Activated T-cell treated with anti-CD3 and anti-CD28 coated beads for 48 hours (primary cell): ENCODE results near the gene STAG2.
"Not testable (repeated sequence)": the region's sequence is repeated elsewhere in the genome, so short reads cannot be mapped to it uniquely, and the experiment has no call there.

ENCODE experiments used
- DNase-seq: peaks from one replicate; pipeline ENCODE4 v3.0.0-alpha.2; 2020; ENCODE audit warnings: low read depth

The STAG2 gene

GRCh38 chrX:123961268-123962005 lies at the start of gene STAG2:
Gene STAG2 (plus strand): TSS chrX:123961706. CDS start chrX:124022628, 60,922 bp downstream.
- DNase-seq: peak; percentile 49

GRCh38 chrX:123917069-123917468 lies 44.4 kb upstream of the STAG2 start:
- DNase-seq: no peak

- DNase-seq: no peak
Observed at GRCh38 chrX:123918106-123918721, 43.3 kb upstream of the STAG2 start.

- no peak for DNase-seq
Observed at GRCh38 chrX:123920105-123920785, 41.3 kb upstream of the STAG2 start.

- DNase-seq: no peak
Observed at GRCh38 chrX:123923211-123923610, 38.3 kb upstream of the STAG2 start.

GRCh38 chrX:123924186-123924585 lies 37.3 kb upstream of the STAG2 start:
- DNase-seq: no peak

GRCh38 chrX:123927845-123928244 lies 33.7 kb upstream of the STAG2 start:
- DNase-seq: no peak

GRCh38 chrX:123932055-123932454 lies 29.5 kb upstream of the STAG2 start:
- not testable (repeated sequence) for DNase-seq

GRCh38 chrX:123943074-123943473 lies 18.4 kb upstream of the STAG2 start:
- no peak for DNase-seq

GRCh38 chrX:123943488-123943887 lies 18.0 kb upstream of the STAG2 start:
- DNase-seq: no peak

- no peak for DNase-seq
Observed at GRCh38 chrX:123949846-123950245, 11.7 kb upstream of the STAG2 start.

GRCh38 chrX:123959281-123960063 lies 2.0 kb upstream of the STAG2 start:
- DNase-seq: no peak

GRCh38 chrX:123960956-123961267 lies 594 bp upstream of the STAG2 start:
- DNase-seq: no peak

- no peak for DNase-seq
Observed at GRCh38 chrX:123962006-123962467, 531 bp downstream of the STAG2 start.

GRCh38 chrX:123962794-123963373 lies 1.4 kb downstream of the STAG2 start:
- DNase-seq: peak; percentile 79

- DNase-seq: no peak
Observed at GRCh38 chrX:123964156-123964834, 2.8 kb downstream of the STAG2 start.

GRCh38 chrX:123965712-123966111 lies 4.2 kb downstream of the STAG2 start:
- DNase-seq: no peak

- DNase-seq: no peak
Observed at GRCh38 chrX:123967497-123967896, 6.0 kb downstream of the STAG2 start.

- DNase-seq: no peak
Observed at GRCh38 chrX:123968383-123969050, 7.0 kb downstream of the STAG2 start.

- DNase-seq: no peak
Observed at GRCh38 chrX:123971982-123972381, 10.5 kb downstream of the STAG2 start.

- DNase-seq: no peak
Observed at GRCh38 chrX:123973921-123974320, 12.4 kb downstream of the STAG2 start.
